Activated T-helper 1 cell treated with Interleukin-2 at 50 U/mL for 16 hours (primary cell): ENCODE results near the gene KRTAP10-1.

Source experiments
- DNase-seq: peaks from one replicate; pipeline ENCODE4 v3.0.0-alpha.2; 2020; ENCODE audit warnings: low read depth

Gene KRTAP10-1

DNA sequence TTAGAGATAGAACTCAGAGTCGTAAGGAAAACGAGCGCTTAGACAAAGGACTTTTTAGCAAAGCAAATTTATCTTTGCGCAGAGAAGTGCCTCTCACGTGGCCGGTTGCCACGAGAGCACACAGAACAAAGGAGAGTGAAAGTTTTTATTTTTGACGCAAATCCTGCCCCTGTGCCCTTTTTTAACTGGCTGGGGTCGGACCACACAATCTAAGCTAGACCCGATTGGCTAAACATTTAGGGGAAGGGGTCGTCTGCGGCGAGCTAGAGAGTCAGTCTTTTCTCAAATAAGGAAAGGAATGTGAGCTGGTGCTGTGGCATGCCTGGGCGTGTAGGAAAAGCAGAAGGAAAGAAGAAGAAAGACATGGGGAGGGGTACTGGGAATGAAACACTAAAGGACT is 8.9 kb upstream of the KRTAP10-1 start:
- no peak for DNase-seq

DNA sequence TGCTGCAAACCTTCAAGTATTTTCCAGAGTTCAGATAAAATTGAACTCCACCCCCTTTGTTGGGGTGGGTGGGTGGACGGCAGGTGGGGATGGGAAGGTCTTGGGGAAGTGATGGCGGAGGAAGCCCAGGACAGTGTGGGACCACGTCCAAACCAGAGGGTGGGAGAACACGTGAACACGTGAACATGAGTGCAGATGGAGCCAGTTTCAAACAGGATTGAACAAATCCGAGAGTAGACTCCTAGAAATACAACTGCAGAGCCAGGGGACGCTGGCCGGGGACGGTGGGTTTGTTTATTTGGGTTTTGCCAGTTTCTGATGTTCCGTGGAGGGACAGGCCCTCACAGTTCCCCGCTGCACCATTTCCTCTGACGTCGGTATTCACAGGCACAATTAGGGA is 8.4 kb upstream of the KRTAP10-1 start:
- DNase-seq = no peak

- DNase-seq = peak; percentile 24
These were observed 7.8 kb upstream of the KRTAP10-1 start for GRCh38 chr21:44547656-44548331.

DNA sequence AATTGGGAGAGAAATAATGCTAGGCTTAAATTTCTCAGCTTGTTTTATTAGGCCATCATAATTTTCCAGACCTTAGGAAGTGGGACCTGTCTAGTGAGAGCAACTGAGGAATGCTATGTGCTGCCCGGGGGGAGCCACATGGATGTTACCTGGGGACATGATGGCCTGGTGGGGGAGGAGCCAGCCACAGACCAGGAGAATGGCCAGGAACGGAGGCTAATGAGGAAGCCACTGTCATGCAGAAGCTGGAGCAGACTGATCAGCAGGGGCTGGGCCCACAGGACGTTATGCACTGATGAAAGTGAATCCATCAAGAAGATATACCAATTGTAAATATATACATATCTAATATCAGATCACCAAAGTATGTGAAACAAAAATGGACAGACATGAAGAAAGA is 4.6 kb upstream of the KRTAP10-1 start:
- DNase-seq = no peak

DNA sequence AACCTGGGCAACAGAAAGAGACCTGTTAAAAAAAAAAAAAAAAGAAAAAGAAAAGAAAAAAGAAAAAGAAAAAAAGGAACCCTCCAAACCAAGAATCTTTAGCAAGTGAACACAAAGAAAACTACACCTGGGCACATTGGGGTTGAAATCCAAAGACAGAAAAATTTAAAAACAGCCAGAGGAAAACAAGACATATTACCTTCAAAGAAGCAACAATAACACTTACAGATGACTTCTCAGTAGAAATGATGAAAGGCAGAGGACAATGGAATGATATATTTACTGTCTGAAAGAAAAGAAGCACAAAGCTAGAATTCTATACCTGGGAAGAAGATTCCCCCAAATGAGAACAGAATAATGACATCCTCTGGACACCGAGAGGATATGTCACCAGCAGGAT is 2.7 kb upstream of the KRTAP10-1 start:
- no peak for DNase-seq

GRCh38 chr21:44540741-44541288 is 820 bp upstream of the KRTAP10-1 start:
- no peak for DNase-seq

- DNase-seq = no peak
These were observed 949 bp downstream of the KRTAP10-1 start for GRCh38 chr21:44539046-44539445.

- DNase-seq = no peak
These were observed 1.8 kb downstream of the KRTAP10-1 start for GRCh38 chr21:44537930-44538911.

GRCh38 chr21:44535963-44536362 is 4.0 kb downstream of the KRTAP10-1 start:
- DNase-seq = no peak

- no peak for DNase-seq
These were observed 5.3 kb downstream of the KRTAP10-1 start for GRCh38 chr21:44534688-44535087.

GRCh38 chr21:44533891-44534627 is 5.9 kb downstream of the KRTAP10-1 start:
- DNase-seq = no peak

- no peak for DNase-seq
These were observed 6.7 kb downstream of the KRTAP10-1 start for GRCh38 chr21:44533121-44533890.

DNA sequence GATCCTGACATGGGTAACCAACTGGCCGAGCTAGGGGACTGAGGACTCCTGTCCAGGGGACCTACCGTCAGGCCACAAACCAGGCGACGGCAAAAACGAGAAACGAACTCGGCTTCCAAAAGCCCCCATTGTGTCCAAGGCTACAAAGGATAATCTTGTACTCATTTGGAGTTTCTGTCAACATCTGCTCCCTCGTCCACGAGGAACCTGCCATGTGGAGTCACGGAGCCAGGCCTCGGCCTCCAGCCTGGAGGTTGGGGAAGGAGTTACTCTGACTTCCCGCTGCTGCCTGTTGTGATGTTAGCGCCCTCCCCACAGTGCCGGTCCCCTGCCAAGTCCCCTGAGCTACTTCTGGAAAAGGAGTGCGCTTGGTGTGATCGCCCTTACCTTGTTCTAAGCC is 7.3 kb downstream of the KRTAP10-1 start:
- no peak for DNase-seq

GRCh38 chr21:44531606-44532564 is 8.1 kb downstream of the KRTAP10-1 start:
- no peak for DNase-seq

DNA sequence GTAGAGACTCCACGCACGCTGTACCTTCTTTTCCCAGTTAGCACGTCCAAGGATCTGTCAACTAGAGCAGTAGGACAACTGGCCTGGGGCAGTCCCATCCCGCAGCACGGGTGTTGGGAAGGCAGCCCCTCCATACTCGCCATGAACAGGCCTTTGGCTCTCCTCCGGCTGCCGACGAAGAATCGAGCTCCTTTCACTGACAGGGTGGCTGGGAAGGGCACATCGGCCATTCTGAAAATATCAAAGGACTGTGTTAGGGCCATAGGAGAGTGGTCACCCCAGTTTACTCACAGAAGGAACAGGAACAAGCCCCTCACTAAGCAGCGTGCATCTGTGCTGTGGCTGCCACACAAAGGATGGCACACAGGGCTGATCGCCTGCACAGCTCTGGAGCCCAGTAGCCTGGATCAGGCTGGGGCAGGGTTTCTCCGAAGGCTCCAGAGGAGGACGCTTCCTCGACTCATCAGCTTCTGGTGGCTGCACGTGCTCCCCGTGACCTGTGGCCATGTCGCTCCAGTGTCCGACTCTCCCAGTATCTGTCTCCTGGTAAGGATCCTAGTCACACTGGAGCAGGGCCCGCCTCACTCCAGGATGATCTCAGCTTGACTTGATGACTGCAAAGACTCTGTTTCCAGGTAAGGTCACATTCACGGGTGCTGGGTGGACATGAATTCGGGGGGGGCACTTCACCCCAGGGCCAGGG is 8.9 kb downstream of the KRTAP10-1 start:
- no peak for DNase-seq

DNA sequence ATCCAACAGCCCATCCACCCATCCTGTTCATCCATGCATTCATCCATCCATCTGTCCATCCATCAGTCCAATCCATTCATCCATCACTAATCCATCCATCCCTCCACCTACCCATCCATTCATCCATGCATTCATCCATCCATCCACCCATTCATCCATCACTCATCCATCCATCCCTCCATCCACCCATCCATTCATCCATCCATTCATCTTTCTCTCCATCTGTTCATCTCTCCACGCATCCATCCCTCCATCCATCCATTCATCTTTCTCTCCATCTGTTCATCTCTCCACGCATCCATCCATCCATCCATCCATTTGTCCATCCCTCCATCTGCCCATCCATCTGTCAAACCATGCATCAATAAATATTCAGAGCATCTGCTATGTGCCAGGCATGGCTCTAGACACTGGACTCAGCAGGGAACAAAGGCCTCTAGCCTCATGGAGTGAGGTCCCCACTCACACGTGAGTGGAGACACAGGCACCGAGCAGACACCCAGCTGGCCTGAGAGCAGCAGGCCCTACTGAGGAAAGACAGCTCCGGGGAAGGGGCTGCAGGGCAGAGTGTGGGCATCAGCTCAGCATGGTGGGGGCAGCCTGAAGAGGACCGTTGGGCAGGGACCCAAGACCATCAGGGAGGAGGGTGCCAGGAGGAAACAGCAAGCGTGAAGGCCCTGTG is 9.6 kb downstream of the KRTAP10-1 start:
- no peak for DNase-seq

DNA sequence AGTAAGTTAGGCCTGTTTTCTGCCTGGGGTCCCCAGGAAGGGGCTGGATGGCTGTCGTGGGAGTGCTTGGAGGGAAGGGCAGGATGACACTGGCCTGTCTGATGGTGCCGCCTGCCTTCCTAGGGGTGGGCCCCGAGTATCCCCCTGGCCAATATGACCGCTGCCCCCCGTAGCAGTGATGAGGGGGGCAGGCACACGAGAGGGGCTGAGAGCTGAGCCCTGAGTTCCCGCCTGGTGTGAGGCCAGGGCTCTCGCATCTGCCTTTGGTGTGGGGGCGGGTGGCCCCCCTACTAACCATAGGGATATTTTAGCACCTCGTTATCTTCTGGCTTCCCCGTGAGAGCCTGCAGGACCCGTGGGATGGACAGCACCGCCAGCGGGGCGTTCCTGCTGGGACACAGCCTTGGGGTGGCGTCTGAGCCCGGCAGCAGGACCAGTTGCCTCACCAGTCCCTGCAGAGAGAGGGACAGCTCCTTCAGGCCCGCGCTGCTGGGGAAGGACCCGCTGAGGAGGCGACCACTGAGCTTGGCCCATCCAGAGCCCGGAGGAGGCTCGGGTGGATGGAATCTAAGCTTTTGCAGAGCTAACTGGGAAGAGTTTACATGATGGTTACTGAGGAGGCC is 10.4 kb downstream of the KRTAP10-1 start:
- DNase-seq = no peak

- DNase-seq = no peak
These were observed 11.0 kb downstream of the KRTAP10-1 start for GRCh38 chr21:44529011-44529421.

- DNase-seq = no peak
These were observed 11.4 kb downstream of the KRTAP10-1 start for GRCh38 chr21:44528634-44528995.
